PC-9 (cell line): ENCODE measurements around the gene CCDC192. TPM values are rescaled to one million over a fixed set of nuclear protein-coding genes. Genes with fewer than 3 reads are reported as not detected.

ENCODE experiments used
- BruUV-seq: library from RNA; stranded (reverse); fragments of 400-500 nt; replicated peaks from 2 replicates; lab custom pipeline; 2021; lab: Mats Ljungman, UMichigan
- CTCF ChIA-PET: fragments of 300-600 bp; sonication (Branson Sonifier 250); formaldehyde crosslinking; loops from one replicate; lab custom pipeline; 2022; ENCODE audit warnings: antibody characterized with exemption; lab: Charles Lee
- POLR2A ChIA-PET: fragments of 300-600 bp; sonication (Branson Sonifier 250); formaldehyde crosslinking; loops from one replicate; lab custom pipeline; 2022; ENCODE audit warnings: antibody characterized with exemption; ENCODE audit not compliant: unreplicated experiment; lab: Charles Lee
- DNase-seq, 2 experiments: peaks; one replicate each; pipeline versions ENCODE4 v3.0.0 to v3.0.0-alpha.2; 2015 to 2022; ENCODE audit warnings: mixed read lengths in 1 of 2
- H2AFZ ChIP-seq: fragments of 200-600 bp; sonication (generic); 2 replicates; pipeline ENCODE4 v1.8.1; 2017; ENCODE audit warnings: antibody characterized with exemption
- H3F3A ChIP-seq: fragments of 200-600 bp; sonication (generic); 2 replicates; pipeline ENCODE4 v1.8.1; 2017; ENCODE audit warnings: antibody characterized with exemption, mild to moderate bottlenecking, low read depth; ENCODE audit not compliant: insufficient read depth
- H3K27ac ChIP-seq: fragments of 200-600 bp; sonication (generic); 2 replicates; pipeline ENCODE4 v1.6.1; 2016; ENCODE audit warnings: mixed run types
- H3K27me3 ChIP-seq: fragments of 200-600 bp; sonication (generic); 2 replicates; pipeline ENCODE4 v1.6.1; 2016; ENCODE audit warnings: low read depth, mixed run types; ENCODE audit not compliant: insufficient read depth
- H3K36me3 ChIP-seq: fragments of 200-600 bp; sonication (generic); 2 replicates; pipeline ENCODE4 v1.6.1; 2016; ENCODE audit warnings: low read depth, mixed run types
- H3K4me1 ChIP-seq: fragments of 200-600 bp; sonication (generic); replicated peaks from 2 replicates; pipeline ENCODE4 v1.6.1; 2016; ENCODE audit warnings: mixed run types; ENCODE audit not compliant: insufficient read depth
- H3K4me2 ChIP-seq: fragments of 200-600 bp; sonication (generic); 2 replicates; pipeline ENCODE4 v1.6.1; 2017; ENCODE audit warnings: mixed run types
- H3K4me3 ChIP-seq: fragments of 200-600 bp; sonication (generic); 2 replicates; pipeline ENCODE4 v1.6.1; 2016; ENCODE audit warnings: mixed run types
- H3K79me2 ChIP-seq: fragments of 200-600 bp; sonication (generic); 2 replicates; pipeline ENCODE4 v1.6.1; 2017; ENCODE audit warnings: low read depth, mixed run types
- H3K9me2 ChIP-seq: fragments of 200-600 bp; sonication (generic); 2 replicates; pipeline ENCODE4 v1.8.1; 2017; ENCODE audit warnings: mild to moderate bottlenecking; ENCODE audit not compliant: insufficient read depth
- H3K9me3 ChIP-seq: fragments of 200-600 bp; sonication (generic); 2 replicates; pipeline ENCODE4 v1.8.1; 2016; ENCODE audit warnings: low read depth; ENCODE audit not compliant: insufficient read depth
- H4K20me1 ChIP-seq: fragments of 200-600 bp; sonication (generic); 2 replicates; pipeline ENCODE4 v1.8.1; 2017; ENCODE audit not compliant: insufficient read depth
- CTCF ChIP-seq: fragments of 200-600 bp; sonication (generic); conservative IDR thresholded peaks from 2 replicates; pipeline ENCODE4 v1.6.1; 2017; ENCODE audit warnings: mixed run types, antibody characterized with exemption, mild to moderate bottlenecking, moderate library complexity
- EZH2 ChIP-seq: fragments of 200-600 bp; sonication (generic); IDR thresholded peaks from 2 replicates; pipeline ENCODE4 v1.8.0; 2017; ENCODE audit warnings: antibody characterized with exemption, low read depth
- intact Hi-C: fragments of 100-400 bp; cut with micrococcal nuclease; formaldehyde crosslinking; loops from one replicate; pipeline ENCODE4 v1.10.0; 2022; ENCODE audit not compliant: unreplicated experiment
- total RNA-seq: library from RNA; stranded (reverse); gene quantifications from 2 replicates; pipeline ENCODE4 v1.2.3, GENCODE V29; 2021

The CCDC192 gene
- total RNA-seq, 1 experiment from 2014 or later: not detected

GRCh38 chr5:127699416-127699815 is 3.8 kb upstream of the CCDC192 start:
- no peaks in the 10 kb centered on the region for H3F3A ChIP-seq
- H3K4me2 ChIP-seq: no peak overlapping the region
- H3K4me3 ChIP-seq: no peak overlapping the region
- 0 out of 2 replicates have a peak, but pooled peaks cover 4% of the 10 kb centered on the region for H3K9me3 ChIP-seq
- TF ChIP-seq CTCF (no peak), EZH2 (no peak)
- DNase-seq: no peak
- H3K27me3 ChIP-seq: no peaks in the 10 kb centered on the region
- no peaks in the 10 kb centered on the region for H3K79me2 ChIP-seq
- intact Hi-C loops: no loop called here
- H3K36me3 ChIP-seq: no peaks in the 10 kb centered on the region
- BruUV-seq: no TSS peak
- ChIA-PET POLR2A (no interaction called here), CTCF (no interaction called here)
- no peak overlapping the region for H3K27ac ChIP-seq
- no peaks in the 10 kb centered on the region for H4K20me1 ChIP-seq
- no peak overlapping the region for H2AFZ ChIP-seq
- 0 out of 2 replicates have a peak, but pooled peaks cover 3% of the 10 kb centered on the region for H3K9me2 ChIP-seq
- H3K4me1 ChIP-seq: no peaks in the 10 kb centered on the region; the same call in 1 of the 2 replicates

DNA sequence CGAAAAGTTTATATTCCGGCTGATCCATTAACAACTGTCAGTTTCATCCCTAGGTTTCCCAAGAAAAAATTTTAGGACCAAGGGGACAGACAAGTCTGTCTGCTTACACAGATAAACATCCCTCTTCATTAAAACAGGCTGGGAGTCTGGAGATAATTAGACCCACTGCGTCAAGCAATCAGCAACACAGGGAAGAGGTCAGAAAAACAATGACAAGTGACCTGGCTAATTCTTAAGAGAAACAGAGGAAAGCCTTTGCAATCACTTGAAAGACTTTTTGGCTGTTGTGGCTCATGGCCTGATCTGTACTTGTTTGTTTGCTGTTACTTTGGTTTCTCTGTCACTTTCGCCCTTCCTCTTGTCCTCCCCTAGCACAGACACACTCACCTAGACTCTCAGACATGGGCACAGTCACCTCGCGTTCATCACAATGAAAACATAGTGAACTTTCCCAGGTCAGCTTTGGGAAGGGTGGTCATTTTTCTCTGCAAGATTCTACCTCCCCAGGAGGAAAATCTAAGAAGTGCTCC is 2.9 kb upstream of the CCDC192 start:
- Histone ChIP-seq H3K4me3 (no peak overlapping the region), H2AFZ (no peak overlapping the region), H3K4me1 (peaks cover 9% of the 10 kb centered on the region), H3K9me3 (0 out of 2 replicates have a peak, but pooled peaks cover 4% of the 10 kb centered on the region), H3K36me3 (no peaks in the 10 kb centered on the region), H3K27me3 (no peaks in the 10 kb centered on the region), H4K20me1 (no peaks in the 10 kb centered on the region), H3F3A (no peaks in the 10 kb centered on the region), H3K79me2 (no peaks in the 10 kb centered on the region), H3K27ac (no peak overlapping the region), H3K4me2 (no peak overlapping the region), H3K9me2 (0 out of 2 replicates have a peak, but pooled peaks cover 3% of the 10 kb centered on the region)
- BruUV-seq: no TSS peak
- intact Hi-C loops: no loop called here
- DNase-seq: no peak
- CTCF ChIA-PET: no interaction called here
- POLR2A ChIA-PET: no interaction called here
- TF ChIP-seq CTCF: no peak
- TF ChIP-seq EZH2: no peak

DNA sequence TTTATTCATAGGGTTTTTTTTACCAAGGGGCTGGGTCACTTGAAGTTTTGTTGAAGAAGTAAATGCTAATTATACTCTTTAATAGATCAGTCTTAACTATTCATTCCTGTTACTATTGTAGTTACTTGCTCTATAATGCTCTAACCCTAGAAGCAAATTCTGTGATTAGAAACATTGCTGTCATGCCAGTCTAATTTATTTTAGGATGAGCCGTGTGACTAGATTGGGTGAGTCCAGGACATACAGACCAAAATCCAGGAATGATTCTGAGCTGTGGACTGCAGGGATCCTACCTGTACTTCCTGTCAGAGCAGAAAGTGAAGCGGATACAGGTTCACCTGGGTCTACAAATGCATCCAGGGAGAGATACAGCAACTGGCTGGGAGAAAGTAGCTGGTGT is 757 bp upstream of the CCDC192 start:
- no peaks in the 10 kb centered on the region for H3F3A ChIP-seq
- H2AFZ ChIP-seq: no peak overlapping the region
- no peaks in the 10 kb centered on the region for H3K36me3 ChIP-seq
- DNase-seq: no peak
- no peak overlapping the region for H3K4me3 ChIP-seq
- ChIA-PET CTCF (no interaction called here), POLR2A (no interaction called here)
- H3K27ac ChIP-seq: no peak overlapping the region
- no peaks in the 10 kb centered on the region for H3K27me3 ChIP-seq
- H3K4me2 ChIP-seq: no peak overlapping the region
- no TSS peak for BruUV-seq
- H3K9me3 ChIP-seq: no peaks in the 10 kb centered on the region
- H3K79me2 ChIP-seq: no peaks in the 10 kb centered on the region
- H3K4me1 ChIP-seq: peaks cover 14% of the 10 kb centered on the region
- TF ChIP-seq EZH2 (no peak), CTCF (no peak)
- H4K20me1 ChIP-seq: no peaks in the 10 kb centered on the region
- intact Hi-C loops: no loop called here
- H3K9me2 ChIP-seq: 0 out of 2 replicates have a peak, but pooled peaks cover 3% of the 10 kb centered on the region
